DND-41 (cell line): Measurements from ENCODE around the gene CCL3.
"Not testable (repeated sequence)": the region's sequence is repeated elsewhere in the genome, so short reads cannot be mapped to it uniquely, and the experiment has no call there.

Experiments used
- ATAC-seq: fragments of 200-7000 bp; cut with Tn5 transposase; 3 replicates; pipeline ENCODE4 v1.9.1; 2021; ENCODE audit warnings: low read depth; ENCODE audit not compliant: insufficient read depth
- DNase-seq: peaks from one replicate; pipeline ENCODE4 v3.0.0-alpha.2; 2020
- H2AFZ ChIP-seq: 2 replicates; pipeline ENCODE4 v1.6.0; 2012; ENCODE audit warnings: low read depth, low read length
- H3K27ac ChIP-seq: 2 replicates; pipeline ENCODE4 v1.5.1; 2012; ENCODE audit warnings: low read length, inconsistent platforms
- H3K27me3 ChIP-seq: fragments of 200-600 bp; sonication (generic); 2 replicates; pipeline ENCODE4 v1.6.0; 2012; ENCODE audit warnings: low read length, mild to moderate bottlenecking, inconsistent platforms; ENCODE audit not compliant: insufficient read depth, poor library complexity
- H3K36me3 ChIP-seq: 2 replicates; pipeline ENCODE4 v1.5.1; 2012; ENCODE audit warnings: low read length, inconsistent platforms; ENCODE audit not compliant: insufficient read depth
- H3K4me1 ChIP-seq: 2 replicates; pipeline ENCODE4 v1.5.1; 2012; ENCODE audit warnings: mild to moderate bottlenecking, low read length; ENCODE audit not compliant: insufficient read depth
- H3K4me2 ChIP-seq: 2 replicates; pipeline ENCODE4 v1.6.0; 2012; ENCODE audit warnings: mild to moderate bottlenecking, moderate library complexity, low read length, inconsistent platforms; ENCODE audit not compliant: insufficient read depth
- H3K4me3 ChIP-seq, 2 experiments: fragments of 200-600 bp in 1 of 2; shearing (Covaris generic) in 1 of 2; 2 replicates each; pipeline ENCODE4 v1.5.1; 2012 to 2016; ENCODE audit warnings: inconsistent platforms in 2 of 2, low read length in 2 of 2, mild to moderate bottlenecking in 2 of 2, low read depth in 1 of 2, moderate library complexity in 1 of 2
- H3K79me2 ChIP-seq: 2 replicates; pipeline ENCODE4 v1.6.0; 2012; ENCODE audit warnings: low read length, inconsistent platforms; ENCODE audit not compliant: insufficient read depth
- H3K9ac ChIP-seq: 2 replicates; pipeline ENCODE4 v1.6.0; 2012; ENCODE audit warnings: low read depth, mild to moderate bottlenecking, inconsistent platforms, low read length, moderate library complexity
- H3K9me3 ChIP-seq: 2 replicates; pipeline ENCODE4 v1.5.1; 2012; ENCODE audit warnings: low read length, moderate library complexity, mild to moderate bottlenecking, inconsistent platforms; ENCODE audit not compliant: insufficient read depth, severe bottlenecking
- H4K20me1 ChIP-seq: 2 replicates; pipeline ENCODE4 v1.6.0; 2012; ENCODE audit warnings: low read length; ENCODE audit not compliant: insufficient read depth
- CTCF ChIP-seq: IDR thresholded peaks from 2 replicates; pipeline ENCODE4 v1.5.1; 2012; ENCODE audit warnings: borderline replicate concordance, low read length, moderate library complexity, mild to moderate bottlenecking; ENCODE audit not compliant: poor library complexity, severe bottlenecking; ENCODE audit errors: extremely low read depth
- EZH2 ChIP-seq: IDR thresholded peaks from 3 replicates; pipeline ENCODE4 v1.6.1; 2012; ENCODE audit warnings: borderline replicate concordance, low read depth, mild to moderate bottlenecking, moderate library complexity, low read length, inconsistent platforms; ENCODE audit not compliant: severe bottlenecking

Gene CCL3

GRCh38 chr17:36117505-36118382, 27.8 kb upstream of the CCL3 start:
- ATAC-seq = no peak
- Histone ChIP-seq H3K79me2 (no peaks in the 10 kb centered on the region), H3K9ac (no peak overlapping the region), H2AFZ (no peak overlapping the region), H3K27me3 (no peaks in the 10 kb centered on the region), H3K27ac (no peak overlapping the region), H3K4me2 (no peak overlapping the region), H3K4me3 (no peak overlapping the region), H3K36me3 (no peaks in the 10 kb centered on the region), H3K4me1 (no peaks in the 10 kb centered on the region), H4K20me1 (no peaks in the 10 kb centered on the region), H3K9me3 (no peaks in the 10 kb centered on the region)
- no peak for DNase-seq
- no peak for TF ChIP-seq EZH2
- TF ChIP-seq CTCF = no peak

GRCh38 chr17:36115649-36115977, 25.7 kb upstream of the CCL3 start:
- not testable (repeated sequence) for H3K79me2 ChIP-seq, H3K27ac ChIP-seq, H3K27me3 ChIP-seq, H3K9ac ChIP-seq, H3K4me1 ChIP-seq, DNase-seq, H3K36me3 ChIP-seq, H3K4me2 ChIP-seq, ATAC-seq, H3K4me3 ChIP-seq, H4K20me1 ChIP-seq, H3K9me3 ChIP-seq, H2AFZ ChIP-seq

- not testable (repeated sequence) for H3K79me2 ChIP-seq, H2AFZ ChIP-seq, ATAC-seq, H3K4me3 ChIP-seq, H3K27me3 ChIP-seq, H3K9ac ChIP-seq, H4K20me1 ChIP-seq, H3K27ac ChIP-seq, H3K4me2 ChIP-seq, DNase-seq, H3K4me1 ChIP-seq, H3K36me3 ChIP-seq, H3K9me3 ChIP-seq
Observed at GRCh38 chr17:36114971-36115648, 25.2 kb upstream of the CCL3 start.

DNA sequence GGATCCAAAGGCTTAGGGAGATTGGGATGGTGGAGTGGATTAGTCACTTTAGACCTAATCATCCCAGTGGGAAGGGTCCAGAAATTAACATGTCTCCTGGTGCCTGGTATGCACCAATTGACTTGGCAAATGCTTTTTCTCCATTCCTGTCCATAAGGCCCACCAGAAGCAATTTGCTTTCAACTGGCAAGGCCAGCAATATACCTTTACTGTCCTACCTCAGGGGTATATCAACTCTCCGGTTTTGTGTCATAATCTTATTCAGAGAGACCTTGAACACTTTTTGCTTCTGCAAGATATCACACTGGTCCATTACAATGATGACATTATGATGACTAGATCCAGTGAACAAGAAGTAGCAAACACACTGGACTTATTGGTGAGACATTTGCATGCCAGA, 23.2 kb upstream of the CCL3 start:
- not testable (repeated sequence) for H3K36me3 ChIP-seq, H3K27ac ChIP-seq, H4K20me1 ChIP-seq, DNase-seq, H3K27me3 ChIP-seq, H3K4me1 ChIP-seq, ATAC-seq, H3K4me3 ChIP-seq, H3K9ac ChIP-seq, H2AFZ ChIP-seq, H3K4me2 ChIP-seq, H3K79me2 ChIP-seq, H3K9me3 ChIP-seq

GRCh38 chr17:36112572-36112971, 22.6 kb upstream of the CCL3 start:
- H3K4me1 ChIP-seq = no peaks in the 10 kb centered on the region
- H3K9ac ChIP-seq = no peak overlapping the region
- H2AFZ ChIP-seq = no peak overlapping the region
- no peaks in the 10 kb centered on the region for H3K79me2 ChIP-seq
- no peak for ATAC-seq
- TF ChIP-seq EZH2 (no peak), CTCF (no peak)
- no peak for DNase-seq
- no peaks in the 10 kb centered on the region for H4K20me1 ChIP-seq
- no peaks in the 10 kb centered on the region for H3K9me3 ChIP-seq
- no peak overlapping the region for H3K4me3 ChIP-seq
- H3K27ac ChIP-seq = no peak overlapping the region
- H3K4me2 ChIP-seq = no peak overlapping the region
- no peaks in the 10 kb centered on the region for H3K27me3 ChIP-seq
- H3K36me3 ChIP-seq = no peaks in the 10 kb centered on the region
